Fibroblast of lung (primary cell): ENCODE measurements around the gene SPATA21. TPM values are rescaled to one million over a fixed set of nuclear protein-coding genes. Genes with fewer than 3 reads are reported as not detected.

Source experiments
- DNase-seq, 2 donors: peaks; one replicate each; pipeline versions ENCODE4 v3.0.0 to v3.0.0-alpha.2; 2010; ENCODE audit warnings: low read depth in 2 of 2
- H2AFZ ChIP-seq: 2 replicates; pipeline ENCODE4 v1.5.1; 2012; ENCODE audit warnings: low read length, control low read depth, inconsistent platforms
- H3K27ac ChIP-seq: 2 replicates; pipeline ENCODE4 v1.5.1; 2011; ENCODE audit warnings: low read length, control low read depth; ENCODE audit not compliant: insufficient read depth
- H3K27me3 ChIP-seq: 2 replicates; pipeline ENCODE4 v1.5.1; 2011; ENCODE audit warnings: mild to moderate bottlenecking, low read length; ENCODE audit not compliant: control insufficient read depth, insufficient read depth
- H3K36me3 ChIP-seq: 2 replicates; pipeline ENCODE4 v1.5.1; 2011; ENCODE audit warnings: low read length; ENCODE audit not compliant: control insufficient read depth, insufficient read depth
- H3K4me1 ChIP-seq: 2 replicates; pipeline ENCODE4 v1.5.1; 2011; ENCODE audit warnings: low read length; ENCODE audit not compliant: control insufficient read depth, insufficient read depth; ENCODE audit errors: extremely low read depth
- H3K4me2 ChIP-seq: 2 replicates; pipeline ENCODE4 v1.5.1; 2011; ENCODE audit warnings: low read length, control low read depth; ENCODE audit not compliant: insufficient read depth; ENCODE audit errors: extremely low read depth
- H3K4me3 ChIP-seq, 4 experiments: fragments of 200-600 bp in 1 of 4; sonication (generic) in 1 of 4; replicated peaks in 1 of 4; 2 replicates each; pipeline ENCODE4 v1.5.1; 2011 to 2016; ENCODE audit warnings: low read length in 4 of 4, low read depth in 3 of 4, mild to moderate bottlenecking in 3 of 4, control low read depth in 2 of 4, inconsistent platforms in 1 of 4, mixed read lengths in 1 of 4; ENCODE audit not compliant: insufficient read depth in 1 of 4; ENCODE audit errors: control extremely low read depth in 1 of 4
- H3K79me2 ChIP-seq: 2 replicates; pipeline ENCODE4 v1.5.1; 2012; ENCODE audit warnings: mild to moderate bottlenecking, low read length, inconsistent platforms; ENCODE audit not compliant: control insufficient read depth, insufficient read depth
- H3K9ac ChIP-seq: 2 replicates; pipeline ENCODE4 v1.5.1; 2011; ENCODE audit warnings: mild to moderate bottlenecking, low read length, control low read depth; ENCODE audit not compliant: insufficient read depth
- H3K9me3 ChIP-seq: 2 replicates; pipeline ENCODE4 v1.5.1; 2012; ENCODE audit warnings: low read depth, low read length; ENCODE audit not compliant: control insufficient read depth, insufficient read depth
- H4K20me1 ChIP-seq: 2 replicates; pipeline ENCODE4 v1.5.1; 2011; ENCODE audit warnings: low read length; ENCODE audit not compliant: control insufficient read depth, insufficient read depth; ENCODE audit errors: extremely low read depth
- CTCF ChIP-seq, 2 donors: IDR thresholded peaks in 1 of 2; conservative IDR thresholded peaks in 1 of 2; 1 replicate in 1 of 2; 2 replicates in 1 of 2; pipeline ENCODE4 v1.5.1; 2011 to 2012; ENCODE audit warnings: low read length in 2 of 2, control low read depth in 1 of 2, inconsistent platforms in 1 of 2, low read depth in 1 of 2, mild to moderate bottlenecking in 1 of 2
- EZH2 ChIP-seq: IDR thresholded peaks from 2 replicates; pipeline ENCODE4 v1.5.1; 2012; ENCODE audit warnings: low read length, control low read depth, mild to moderate bottlenecking; ENCODE audit errors: missing control alignments
- polyA plus RNA-seq, 2 donors: library from polyadenylated mRNA; depleted of rRNA in 1 of 2; stranded (reverse) in 1 of 2; unstranded in 1 of 2; fragments of >200 nt; gene quantifications; 2 replicates each; pipeline ENCODE4 v1.2.1, GENCODE V29; 2011 to 2012; ENCODE audit warnings: missing spikeins in 1 of 2
- total RNA-seq: library from RNA; depleted of rRNA; stranded (reverse); fragments of >200 nt; gene quantifications from 2 replicates; pipeline ENCODE4 v1.2.1, GENCODE V29; 2014

SPATA21 gene
- total and polyA plus RNA-seq, 2 donors (not counting 1 experiment from before 2014, with no cell fraction given), result not detected

- H3K27me3 ChIP-seq, result no peaks in the 10 kb centered on the region
- H3K27ac ChIP-seq, result no peak overlapping the region
- DNase-seq, result peak in 1 of 2 donors; percentile 63
- no peak overlapping the region for H2AFZ ChIP-seq
- no peak overlapping the region for H3K4me2 ChIP-seq
- H3K4me1 ChIP-seq, result no peaks in the 10 kb centered on the region
- no peak overlapping the region for H3K4me3 ChIP-seq
- no peaks in the 10 kb centered on the region for H4K20me1 ChIP-seq
- no peaks in the 10 kb centered on the region for H3K9me3 ChIP-seq
- TF ChIP-seq CTCF (conservative IDR thresholded peaks at IDR 0.05 in 1 of 2, IDR thresholded peaks at IDR 0.05 in 1 of 2; ENCODE audit: low read depth in 1 of 2, low read length in 2 of 2) (no peak), EZH2 (no peak)
- H3K79me2 ChIP-seq, result no peaks in the 10 kb centered on the region
- peaks cover 9% of the 10 kb centered on the region for H3K36me3 ChIP-seq
- no peak overlapping the region for H3K9ac ChIP-seq
Observed at GRCh38 chr1:16464917-16465625, 27.8 kb upstream of the SPATA21 start.

- Histone ChIP-seq H3K27ac (no peak overlapping the region), H3K27me3 (no peaks in the 10 kb centered on the region), H2AFZ (no peak overlapping the region), H3K4me1 (no peaks in the 10 kb centered on the region), H3K4me3 (no peak overlapping the region), H3K4me2 (no peak overlapping the region), H3K79me2 (no peaks in the 10 kb centered on the region), H3K9me3 (no peaks in the 10 kb centered on the region), H4K20me1 (no peaks in the 10 kb centered on the region), H3K9ac (no peak overlapping the region), H3K36me3 (peaks cover 17% of the 10 kb centered on the region)
- TF ChIP-seq CTCF (conservative IDR thresholded peaks at IDR 0.05 in 1 of 2, IDR thresholded peaks at IDR 0.05 in 1 of 2; ENCODE audit: low read depth in 1 of 2, low read length in 2 of 2), result no peak
- DNase-seq, result no peak
Observed at GRCh38 chr1:16462773-16463330, 25.6 kb upstream of the SPATA21 start.

- H3K4me3 ChIP-seq, result no peak overlapping the region
- no peaks in the 10 kb centered on the region for H3K27me3 ChIP-seq
- H2AFZ ChIP-seq, result no peak overlapping the region
- TF ChIP-seq EZH2 (no peak), CTCF (conservative IDR thresholded peaks at IDR 0.05 in 1 of 2, IDR thresholded peaks at IDR 0.05 in 1 of 2; ENCODE audit: low read depth in 1 of 2, low read length in 2 of 2) (no peak)
- H3K9ac ChIP-seq, result no peak overlapping the region
- DNase-seq, result no peak
- H3K36me3 ChIP-seq, result peaks cover 17% of the 10 kb centered on the region
- no peak overlapping the region for H3K4me2 ChIP-seq
- H3K4me1 ChIP-seq, result no peaks in the 10 kb centered on the region
- H3K79me2 ChIP-seq, result no peaks in the 10 kb centered on the region
- no peak overlapping the region for H3K27ac ChIP-seq
- H4K20me1 ChIP-seq, result no peaks in the 10 kb centered on the region
- H3K9me3 ChIP-seq, result no peaks in the 10 kb centered on the region
Observed at GRCh38 chr1:16461681-16462080, 24.5 kb upstream of the SPATA21 start.
